Stimulated activated CD8-positive, alpha-beta memory T cell treated with anti-CD3 and anti-CD28 coated beads, Interleukin-2, amount 100 ng/mL, for 48 hours (primary cell): ENCODE data around the gene DAAM1.

Experiments
- DNase-seq, 2 donors: peaks; one replicate each; pipeline ENCODE4 v3.0.0-alpha.2; 2020; ENCODE audit warnings: low read depth in 2 of 2

The DAAM1 gene

GRCh38 chr14:59254911-59255545, 66.6 kb downstream of the DAAM1 start:
- no peak for DNase-seq

DNA sequence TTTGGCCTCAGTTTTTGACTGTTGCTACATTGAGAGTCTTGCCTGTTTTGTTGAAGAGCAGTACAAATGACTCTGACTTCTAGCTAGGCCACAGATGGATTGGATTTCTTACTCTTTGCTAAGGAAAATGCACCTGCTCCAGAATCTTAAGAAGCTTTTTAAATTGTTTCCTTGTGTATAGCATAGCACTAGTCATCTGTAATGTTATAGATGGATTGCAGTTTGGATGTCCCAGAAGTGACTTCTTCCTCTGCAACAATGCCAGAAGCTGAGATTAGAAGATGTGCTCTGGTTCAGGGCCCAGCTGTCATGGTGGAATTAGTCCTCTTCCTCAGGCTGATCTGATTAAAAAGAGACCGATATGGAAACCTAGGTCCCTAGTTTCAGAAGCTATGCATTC, 67.9 kb downstream of the DAAM1 start:
- no peak for DNase-seq

DNA sequence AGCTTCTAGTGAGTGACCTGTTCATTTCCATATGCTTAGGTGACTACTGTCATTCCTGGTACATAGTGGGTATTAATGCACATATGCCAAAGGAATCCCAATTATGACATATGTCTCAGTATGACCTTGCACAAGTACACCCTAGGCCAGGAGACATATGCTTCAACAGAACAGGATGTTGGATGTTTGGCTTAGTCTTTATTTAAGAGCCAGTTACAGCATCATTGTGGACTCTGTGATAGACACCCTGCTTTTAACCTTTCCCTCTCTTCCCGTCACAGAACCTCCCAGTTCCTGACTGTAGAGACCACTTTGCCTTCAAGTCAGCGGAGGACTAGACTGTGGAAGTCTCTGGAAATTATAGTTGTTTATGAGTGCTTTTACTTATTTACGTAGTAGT, 72.9 kb downstream of the DAAM1 start:
- no peak for DNase-seq

DNA sequence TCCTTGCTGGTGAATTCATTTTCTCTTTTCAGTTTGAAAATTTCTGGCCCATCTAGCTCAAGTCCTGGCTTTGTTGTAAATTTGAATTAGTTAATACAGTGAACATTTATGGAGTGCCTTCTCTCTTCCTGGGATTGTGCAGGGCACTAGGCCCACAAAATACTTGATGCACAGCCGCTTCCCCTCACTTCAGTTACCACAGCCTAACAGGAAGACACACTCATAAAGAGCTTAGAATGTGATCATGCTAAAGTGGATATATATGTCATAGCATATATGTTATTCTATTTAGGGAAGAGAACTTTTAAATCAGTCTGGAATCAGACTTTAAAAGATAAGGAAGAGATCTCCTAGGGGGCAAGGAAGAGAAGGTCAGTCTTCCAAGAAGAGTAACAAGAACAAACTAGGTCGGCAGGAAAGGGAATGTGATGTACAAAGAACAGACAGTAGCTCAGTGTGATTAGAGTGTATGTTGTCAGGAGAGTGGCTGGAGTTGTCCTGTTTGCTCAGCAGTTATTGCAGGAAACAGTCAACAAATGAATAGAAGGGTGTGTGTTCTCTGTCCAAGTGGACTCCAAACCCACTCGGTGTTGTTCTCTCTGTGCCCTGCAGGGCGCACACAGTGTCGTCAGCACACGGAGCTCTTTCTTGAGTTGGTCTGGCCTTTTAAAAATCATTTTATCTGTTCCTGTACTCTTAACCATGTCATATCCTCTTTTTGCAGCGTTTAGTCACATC, 74.4 kb downstream of the DAAM1 start:
- no peak for DNase-seq

DNA sequence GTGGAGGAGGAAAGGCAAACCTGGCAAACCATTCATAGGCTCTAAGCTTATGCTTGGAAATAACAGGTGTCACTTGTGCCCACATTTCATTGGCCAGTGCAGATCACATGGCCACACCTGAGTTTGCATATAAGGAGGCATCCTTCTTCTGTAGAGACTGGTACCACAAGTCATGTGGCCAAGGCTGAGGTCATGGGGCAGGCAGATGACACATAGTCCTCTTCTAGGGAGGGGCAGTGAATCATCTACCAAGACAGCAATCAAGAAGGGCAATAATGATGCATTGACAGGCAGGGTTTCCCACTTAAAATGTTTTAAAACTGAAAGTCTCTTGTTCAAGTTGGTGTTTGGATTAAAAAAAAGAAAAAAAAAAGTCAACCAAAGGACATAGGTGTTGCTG, 77.3 kb downstream of the DAAM1 start:
- DNase-seq = peak; percentile 7 to 20

DNA sequence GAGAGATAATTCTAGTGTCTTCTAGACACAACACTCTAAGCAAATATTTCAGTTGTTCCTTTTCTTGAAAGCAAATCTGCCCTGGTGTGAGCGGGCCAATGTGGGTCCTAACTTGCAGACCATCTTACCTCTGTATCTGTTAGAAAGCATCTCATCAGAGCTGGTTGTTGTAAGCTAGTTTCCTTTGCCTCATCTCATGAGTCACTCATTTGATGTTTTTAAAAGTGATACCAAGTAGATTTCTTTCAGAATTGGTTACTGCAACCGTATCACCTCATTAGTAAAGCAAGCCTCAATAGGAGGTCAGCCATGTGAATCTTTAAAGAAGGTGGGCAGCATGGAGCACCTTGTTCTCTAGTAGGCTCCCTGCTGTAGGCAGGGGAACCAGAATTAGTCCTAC, 78.6 kb downstream of the DAAM1 start:
- no peak for DNase-seq

- no peak for DNase-seq
Observed at GRCh38 chr14:59268011-59268410, 79.5 kb downstream of the DAAM1 start.

- no peak for DNase-seq
Observed at GRCh38 chr14:59268858-59269257, 80.4 kb downstream of the DAAM1 start.

GRCh38 chr14:59269466-59269865, 81.0 kb downstream of the DAAM1 start:
- DNase-seq = no peak

DNA sequence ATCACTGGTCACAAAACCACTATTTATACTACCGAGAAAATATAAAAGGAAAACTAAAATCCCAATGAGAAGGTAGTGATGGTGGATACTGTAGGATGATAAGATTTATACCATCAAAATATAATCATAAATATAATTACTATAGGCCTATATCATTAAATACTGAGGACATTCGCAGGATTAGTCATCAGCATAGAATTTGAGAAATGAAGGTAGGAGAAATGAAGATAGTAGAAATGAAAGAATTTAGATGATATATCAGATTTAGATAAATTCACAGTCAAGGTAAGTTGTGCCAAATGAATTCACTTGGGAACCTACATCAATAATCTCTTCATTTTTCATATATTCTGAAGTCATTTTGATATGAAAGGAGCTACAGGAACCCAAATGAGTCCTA, 82.8 kb downstream of the DAAM1 start:
- DNase-seq = no peak

- no peak for DNase-seq
Observed at GRCh38 chr14:59271734-59272133, 83.3 kb downstream of the DAAM1 start.

- DNase-seq = no peak
Observed at GRCh38 chr14:59272633-59273032, 84.2 kb downstream of the DAAM1 start.

GRCh38 chr14:59273737-59274136, 85.3 kb downstream of the DAAM1 start:
- no peak for DNase-seq

DNA sequence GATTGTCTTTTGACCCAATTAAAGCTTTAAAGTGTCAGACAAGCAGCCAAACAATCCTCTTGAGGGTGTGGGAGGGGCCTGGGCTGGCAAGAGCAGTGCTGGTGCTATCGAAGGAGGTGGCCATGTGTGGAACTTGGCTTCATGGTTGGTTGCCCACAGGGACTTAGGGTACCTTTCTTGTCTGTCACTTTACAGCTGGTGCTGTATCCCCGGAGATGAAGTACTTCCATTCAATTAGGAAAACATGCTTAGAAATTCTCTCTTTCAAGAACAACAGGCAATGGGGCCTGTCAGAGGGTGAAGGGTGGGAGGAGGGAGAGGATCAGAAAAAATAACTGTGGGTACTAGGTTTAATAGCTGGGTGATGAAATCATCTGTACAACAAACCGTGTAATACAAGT, 86.5 kb downstream of the DAAM1 start:
- no peak for DNase-seq

GRCh38 chr14:59275668-59276067, 87.2 kb downstream of the DAAM1 start:
- DNase-seq = no peak

DNA sequence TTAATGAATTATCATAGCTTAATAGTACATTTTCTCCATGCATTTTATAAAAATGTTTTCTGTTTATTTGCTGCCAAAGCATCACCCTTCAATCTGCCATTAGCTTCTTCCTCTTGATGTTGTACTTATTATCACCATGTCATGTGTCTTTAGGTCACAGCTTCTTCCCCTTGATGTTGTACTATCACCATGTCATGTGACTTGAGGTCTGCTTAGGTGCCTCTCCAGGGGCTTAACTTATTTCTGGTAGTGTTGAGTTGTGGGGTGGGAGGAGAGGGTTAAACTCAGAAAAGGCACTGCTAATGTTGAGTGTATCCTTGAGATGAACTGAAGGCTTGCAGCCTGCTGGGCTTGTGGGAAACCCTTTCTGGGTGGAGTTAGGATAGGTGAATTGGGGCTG, 87.8 kb downstream of the DAAM1 start:
- DNase-seq = no peak

- no peak for DNase-seq
Observed at GRCh38 chr14:59277659-59278058, 89.2 kb downstream of the DAAM1 start.

GRCh38 chr14:59278111-59278510, 89.6 kb downstream of the DAAM1 start:
- no peak for DNase-seq

DNA sequence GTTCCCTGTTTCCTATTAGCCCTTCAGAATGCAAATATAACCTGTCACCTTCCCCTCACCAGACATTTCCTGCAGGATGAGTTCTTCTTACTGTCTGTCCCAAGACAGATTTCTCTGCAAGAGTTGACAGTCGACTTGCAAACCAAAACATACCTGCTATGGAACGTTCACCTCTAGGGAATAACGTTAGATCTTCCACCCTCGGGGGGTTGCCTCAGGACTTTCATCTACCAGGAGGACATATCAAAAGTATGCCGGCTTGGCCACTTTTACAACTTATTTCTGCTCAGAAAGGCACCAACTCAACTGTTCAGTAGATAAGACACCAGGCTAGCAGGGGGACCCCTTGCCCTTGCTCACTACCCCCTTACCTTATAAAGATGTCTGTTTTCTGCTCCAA, 92.5 kb downstream of the DAAM1 start:
- DNase-seq = no peak

DNA sequence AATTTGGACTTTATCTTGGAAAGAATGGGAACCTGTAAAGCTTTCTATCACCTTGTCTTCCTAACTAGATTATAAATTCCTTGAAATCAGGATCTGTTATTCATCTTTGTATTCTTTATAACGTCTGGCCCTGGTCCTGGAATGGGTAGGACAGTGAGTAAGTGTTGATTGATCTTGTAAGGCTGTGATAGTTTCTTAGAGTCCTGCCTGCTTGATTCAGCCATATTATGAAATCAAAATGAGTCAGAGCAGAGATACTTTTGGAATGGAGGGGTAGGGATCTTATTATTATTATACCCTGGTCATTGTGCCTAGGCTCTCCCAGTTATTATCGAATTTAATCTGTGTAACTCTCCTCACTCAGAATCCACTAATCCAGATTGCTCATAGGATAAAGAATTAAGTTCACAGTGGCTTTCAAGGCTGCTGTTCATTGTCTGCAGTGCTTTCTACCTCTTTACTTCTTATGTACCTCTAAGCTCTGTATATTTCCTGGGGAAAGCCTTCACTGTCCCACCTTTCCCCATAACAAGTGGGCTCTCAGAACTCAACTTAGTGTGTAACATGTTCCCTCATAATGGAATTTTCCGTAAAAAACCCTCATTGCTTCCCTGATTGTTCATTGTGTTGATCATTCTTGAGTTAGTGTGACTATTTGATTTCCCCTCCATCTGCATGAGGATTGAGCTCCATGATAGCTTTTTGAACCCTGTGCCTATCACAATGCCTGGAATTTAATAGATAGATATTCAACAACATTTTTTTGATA, 93.3 kb downstream of the DAAM1 start:
- no peak for DNase-seq

- DNase-seq = no peak
Observed at GRCh38 chr14:59282378-59282765, 93.9 kb downstream of the DAAM1 start.

DNA sequence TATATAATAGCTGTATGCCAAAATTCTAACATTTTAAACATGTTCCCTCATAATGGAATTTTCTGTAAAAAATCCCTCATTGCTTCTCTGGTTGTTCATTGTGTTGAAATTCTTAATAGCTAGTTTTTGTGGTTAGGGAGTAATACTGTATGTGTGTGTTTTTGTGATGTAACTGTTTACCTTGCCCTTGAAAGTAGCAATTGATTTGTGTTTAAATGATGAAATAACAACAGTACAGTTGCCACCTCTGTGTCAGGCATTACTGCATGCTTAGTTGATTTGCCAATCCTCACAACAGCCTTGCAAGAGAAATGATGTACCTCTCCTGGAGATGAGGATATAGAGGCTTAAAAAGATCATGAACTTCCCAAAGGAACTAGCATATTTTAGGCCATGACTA, 94.9 kb downstream of the DAAM1 start:
- DNase-seq = no peak

- DNase-seq = no peak
Observed at GRCh38 chr14:59284059-59284458, 95.6 kb downstream of the DAAM1 start.
